Rectal smooth muscle tissue (tissue), 1 donor: ENCODE results near the gene EZR.

Experiments
- H3K27ac ChIP-seq: one replicate; pipeline ENCODE4 v1.7.0; 2013; ENCODE audit warnings: low read depth, low read length, inconsistent platforms
- H3K27me3 ChIP-seq: one replicate; pipeline ENCODE4 v1.7.0; 2013; ENCODE audit warnings: low read length; ENCODE audit not compliant: control insufficient read depth, insufficient read depth
- H3K36me3 ChIP-seq: one replicate; pipeline ENCODE4 v1.7.0; 2013; ENCODE audit warnings: low read length; ENCODE audit not compliant: control insufficient read depth, insufficient read depth
- H3K4me1 ChIP-seq: one replicate; pipeline ENCODE4 v1.7.0; 2013; ENCODE audit warnings: low read length; ENCODE audit not compliant: control insufficient read depth, insufficient read depth
- H3K4me3 ChIP-seq: one replicate; pipeline ENCODE4 v1.7.0; 2013; ENCODE audit warnings: low read length
- H3K9ac ChIP-seq: one replicate; pipeline ENCODE4 v1.7.0; 2013; ENCODE audit warnings: low read length

Gene EZR

GRCh38 chr6:158810155-158811095 is 8.7 kb downstream of the EZR start:
- Histone ChIP-seq H3K27ac (no peak overlapping the region), H3K4me3 (no peak overlapping the region), H3K36me3 (peaks cover 3% of the 10 kb centered on the region), H3K9ac (no peak overlapping the region), H3K4me1 (no peaks in the 10 kb centered on the region), H3K27me3 (no peaks in the 10 kb centered on the region)

- H3K27ac ChIP-seq = no peak overlapping the region
- H3K4me3 ChIP-seq = no peak overlapping the region
- H3K27me3 ChIP-seq = no peaks in the 10 kb centered on the region
- no peaks in the 10 kb centered on the region for H3K4me1 ChIP-seq
- no peak overlapping the region for H3K9ac ChIP-seq
- peaks cover 1% of the 10 kb centered on the region for H3K36me3 ChIP-seq
These were observed 10.1 kb downstream of the EZR start for GRCh38 chr6:158808941-158809678.

DNA sequence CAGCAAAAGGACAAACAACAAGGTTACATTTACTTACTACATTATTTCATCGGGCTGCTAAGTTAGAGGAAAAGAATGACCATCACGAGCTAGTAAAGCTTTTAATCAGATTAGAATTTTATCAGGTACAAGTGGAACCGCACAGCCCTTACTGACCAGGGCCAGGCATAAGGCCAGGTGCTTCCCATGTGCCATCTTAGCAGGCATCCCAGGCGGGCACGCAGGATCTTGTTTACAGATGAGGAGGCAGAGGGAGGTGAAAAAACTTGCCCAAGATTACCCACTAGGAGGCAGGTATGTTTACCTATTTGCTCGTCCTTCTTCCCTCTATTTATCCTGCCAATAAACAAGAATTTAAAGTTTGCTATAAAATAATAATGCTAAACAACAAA is 10.7 kb downstream of the EZR start:
- Histone ChIP-seq H3K36me3 (no peaks in the 10 kb centered on the region), H3K27me3 (no peaks in the 10 kb centered on the region), H3K27ac (no peak overlapping the region), H3K4me3 (no peak overlapping the region), H3K9ac (no peak overlapping the region), H3K4me1 (no peaks in the 10 kb centered on the region)

- Histone ChIP-seq H3K36me3 (no peaks in the 10 kb centered on the region), H3K27ac (no peak overlapping the region), H3K27me3 (no peaks in the 10 kb centered on the region), H3K4me3 (no peak overlapping the region), H3K9ac (no peak overlapping the region), H3K4me1 (no peaks in the 10 kb centered on the region)
These were observed 11.4 kb downstream of the EZR start for GRCh38 chr6:158807515-158808441.

- Histone ChIP-seq H3K4me1 (no peaks in the 10 kb centered on the region), H3K27ac (no peak overlapping the region)
These were observed 13.3 kb downstream of the EZR start for GRCh38 chr6:158805698-158806377.

DNA sequence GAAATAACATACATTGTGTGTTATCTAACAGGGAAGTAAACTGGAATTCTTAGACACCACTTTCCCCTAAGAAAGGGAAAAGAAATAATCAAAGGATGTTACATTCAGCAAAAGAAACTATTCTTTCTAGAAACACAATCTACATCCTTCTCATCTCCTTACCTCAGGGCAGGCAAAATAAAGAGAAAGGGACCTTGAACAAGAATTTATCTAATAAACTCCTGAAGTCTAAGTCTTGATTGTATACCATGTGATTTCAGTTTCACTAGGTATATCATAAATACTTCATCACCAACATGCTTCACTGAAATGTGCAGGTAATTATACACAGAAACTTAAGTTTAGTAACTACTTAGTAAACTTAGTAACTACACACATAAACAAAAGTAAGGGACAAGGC is 15.0 kb downstream of the EZR start:
- Histone ChIP-seq H3K4me3 (no peak overlapping the region), H3K27me3 (no peaks in the 10 kb centered on the region), H3K36me3 (no peaks in the 10 kb centered on the region), H3K27ac (no peak overlapping the region), H3K9ac (no peak overlapping the region), H3K4me1 (peaks cover 4% of the 10 kb centered on the region)

More at GRCh38 chr6:158805698-158806377, 13.3 kb downstream of the EZR start:
- no peak overlapping the region for H3K4me3 ChIP-seq
- no peaks in the 10 kb centered on the region for H3K27me3 ChIP-seq
- no peak overlapping the region for H3K9ac ChIP-seq
- H3K36me3 ChIP-seq = no peaks in the 10 kb centered on the region

GRCh38 chr6:158803733-158804143 is 15.4 kb downstream of the EZR start:
- no peak overlapping the region for H3K27ac ChIP-seq
- no peaks in the 10 kb centered on the region for H3K36me3 ChIP-seq
- no peak overlapping the region for H3K4me3 ChIP-seq
- H3K9ac ChIP-seq = no peak overlapping the region
- H3K27me3 ChIP-seq = no peaks in the 10 kb centered on the region
- H3K4me1 ChIP-seq = peaks cover 4% of the 10 kb centered on the region

DNA sequence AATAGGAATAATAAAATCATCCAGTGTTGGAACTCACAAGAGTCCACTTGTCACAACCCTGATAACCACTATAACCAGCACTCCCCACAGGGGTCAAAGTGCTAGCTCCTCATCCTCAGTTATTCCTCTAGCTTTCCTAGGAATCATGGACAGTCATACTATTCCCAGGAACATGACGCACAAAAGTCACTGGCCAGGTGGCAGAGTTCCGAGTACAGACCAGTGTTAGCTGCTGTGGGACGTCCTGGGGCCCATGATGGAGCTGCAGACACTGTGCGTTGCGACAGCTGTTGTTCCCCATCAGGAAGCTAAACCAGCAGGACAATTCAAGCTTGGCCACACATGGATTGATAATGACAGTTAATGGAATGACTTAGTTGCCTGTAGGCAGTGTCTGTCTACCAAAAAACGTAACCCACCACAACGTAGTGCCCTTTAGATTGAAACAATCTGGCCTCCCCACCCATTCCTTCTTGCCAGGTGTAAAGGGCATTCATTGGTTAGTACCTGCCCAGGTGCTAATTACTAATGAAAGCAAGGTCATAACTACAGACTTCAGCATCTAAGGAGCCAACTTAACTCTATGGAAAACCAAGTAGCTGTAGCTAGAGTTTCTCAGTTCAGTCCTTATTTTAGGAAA is 17.4 kb downstream of the EZR start:
- Histone ChIP-seq H3K27ac (no peak overlapping the region), H3K4me1 (peaks cover 4% of the 10 kb centered on the region)

DNA sequence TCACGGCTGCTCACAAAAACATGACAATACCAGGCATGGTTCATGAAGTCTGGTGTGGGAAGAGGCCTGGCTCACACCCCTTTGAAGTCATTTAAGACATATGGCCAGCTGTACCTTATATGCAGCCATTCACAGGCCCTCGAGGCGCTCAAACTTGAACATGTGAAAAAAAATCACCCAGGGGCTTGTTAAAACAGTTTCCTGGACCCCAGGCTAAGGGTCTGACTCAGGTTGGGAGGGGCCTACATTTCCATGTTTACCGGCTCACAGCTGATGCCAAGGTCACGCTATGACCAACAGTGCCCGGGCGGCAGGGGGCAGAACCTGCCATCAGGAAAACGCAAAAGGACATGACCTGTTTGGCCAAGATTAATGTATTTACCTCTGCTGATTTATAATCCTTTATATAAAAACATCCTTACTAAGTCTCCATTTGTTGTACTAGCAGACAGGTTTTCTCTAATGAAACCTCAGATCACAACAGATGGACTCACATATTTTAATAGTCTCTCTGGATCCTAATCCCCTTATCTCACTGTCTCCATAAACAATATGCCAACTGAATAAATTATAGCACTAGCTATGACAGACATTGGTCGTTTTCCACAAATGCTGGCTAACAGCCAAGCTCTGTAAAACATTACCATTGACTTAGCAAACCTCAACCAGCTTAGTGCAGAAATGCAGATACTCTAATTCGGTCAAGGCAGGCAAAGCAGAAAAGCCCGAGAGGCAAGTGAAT is 19.9 kb downstream of the EZR start:
- H3K27ac ChIP-seq = no peak overlapping the region
- H3K4me3 ChIP-seq = no peak overlapping the region
- no peaks in the 10 kb centered on the region for H3K36me3 ChIP-seq
- H3K9ac ChIP-seq = no peak overlapping the region
- H3K4me1 ChIP-seq = peaks cover 4% of the 10 kb centered on the region
- no peaks in the 10 kb centered on the region for H3K27me3 ChIP-seq

More for the DNA sequence above, 17.4 kb downstream of the EZR start:
- no peak overlapping the region for H3K4me3 ChIP-seq
- H3K9ac ChIP-seq = no peak overlapping the region
- no peaks in the 10 kb centered on the region for H3K36me3 ChIP-seq
- no peaks in the 10 kb centered on the region for H3K27me3 ChIP-seq

GRCh38 chr6:158798311-158798710 is 20.9 kb downstream of the EZR start:
- no peak overlapping the region for H3K4me3 ChIP-seq
- peaks cover 4% of the 10 kb centered on the region for H3K4me1 ChIP-seq
- no peaks in the 10 kb centered on the region for H3K27me3 ChIP-seq
- H3K27ac ChIP-seq = no peak overlapping the region
- H3K9ac ChIP-seq = no peak overlapping the region
- H3K36me3 ChIP-seq = no peaks in the 10 kb centered on the region
